GM18907 (cell line): ENCODE measurements around the gene KRTAP5-11.
"Not testable (repeated sequence)": the region's sequence is repeated elsewhere in the genome, so short reads cannot be mapped to it uniquely, and the experiment has no call there.

Experiments used
- ATAC-seq: cut with Tn5 transposase; IDR thresholded peaks from one replicate; pipeline ENCODE4 v1.9.1; 2021; ENCODE audit warnings: mild to moderate bottlenecking, moderate library complexity; ENCODE audit not compliant: unreplicated experiment

KRTAP5-11 gene

DNA sequence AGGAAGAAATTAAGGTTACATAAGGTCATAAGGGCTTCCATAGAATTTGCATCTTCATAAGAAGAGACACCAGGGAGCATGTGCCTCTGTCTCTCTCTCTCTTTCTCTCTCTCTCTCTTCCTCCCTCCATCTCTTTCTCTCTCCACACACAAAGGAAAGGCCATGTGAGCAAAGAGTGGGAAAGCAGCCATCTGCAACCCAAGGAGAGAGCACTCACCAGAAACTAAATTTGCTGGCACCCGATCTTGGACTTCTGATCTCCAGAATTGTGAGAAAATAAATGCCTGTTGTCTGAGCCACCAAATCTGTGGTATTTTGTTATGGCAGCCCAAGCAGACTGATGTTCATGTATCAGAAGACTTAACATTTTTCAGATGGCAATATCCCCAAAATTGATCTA lies 23.7 kb downstream of the KRTAP5-11 start:
- no peak for ATAC-seq

DNA sequence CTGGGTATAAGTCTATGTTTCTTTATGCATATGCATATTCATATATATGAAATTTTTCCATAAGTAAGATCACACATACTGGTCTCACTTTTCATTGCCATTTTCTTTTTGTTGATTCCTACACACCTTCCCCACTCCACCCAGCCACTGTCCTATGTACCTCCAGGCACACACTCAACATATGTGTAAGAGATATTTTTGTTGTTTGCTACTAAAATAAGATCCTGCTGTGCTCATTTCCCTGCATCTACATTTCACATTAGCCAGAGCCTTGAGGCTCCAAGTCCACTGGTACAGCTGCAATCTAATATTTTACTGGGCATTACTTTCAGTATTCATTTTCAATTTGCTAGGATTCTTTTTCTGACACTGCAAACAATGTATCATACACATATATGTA lies 25.4 kb downstream of the KRTAP5-11 start:
- ATAC-seq = no peak

- ATAC-seq = no peak
Measured at GRCh38 chr11:71556018-71556417, 26.7 kb downstream of the KRTAP5-11 start.

DNA sequence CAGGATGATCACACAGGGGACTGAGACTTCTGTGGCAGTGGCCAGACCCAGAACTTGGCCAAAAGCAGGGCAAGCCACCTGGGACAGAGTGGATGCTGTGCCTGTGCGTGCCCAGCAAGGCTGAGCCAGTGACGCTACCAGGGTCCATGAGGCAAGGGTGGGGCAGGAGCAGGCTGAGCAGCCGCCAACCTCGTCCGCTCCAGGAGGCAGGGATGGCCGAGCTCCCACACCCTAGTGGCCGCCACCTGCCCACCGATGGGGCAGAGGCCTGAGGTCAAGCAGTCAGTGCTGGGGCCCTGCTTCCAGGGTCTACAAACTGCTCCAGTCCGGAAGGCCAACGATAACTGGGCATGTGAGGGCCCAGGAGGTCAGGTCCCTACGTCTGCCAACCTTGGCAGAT lies 27.2 kb downstream of the KRTAP5-11 start:
- no peak for ATAC-seq

- ATAC-seq = no peak
Measured at GRCh38 chr11:71554996-71555395, 27.7 kb downstream of the KRTAP5-11 start.

GRCh38 chr11:71551711-71552110 lies 31.0 kb downstream of the KRTAP5-11 start:
- no peak for ATAC-seq

- no peak for ATAC-seq
Measured at GRCh38 chr11:71548716-71549151, 33.9 kb downstream of the KRTAP5-11 start.

DNA sequence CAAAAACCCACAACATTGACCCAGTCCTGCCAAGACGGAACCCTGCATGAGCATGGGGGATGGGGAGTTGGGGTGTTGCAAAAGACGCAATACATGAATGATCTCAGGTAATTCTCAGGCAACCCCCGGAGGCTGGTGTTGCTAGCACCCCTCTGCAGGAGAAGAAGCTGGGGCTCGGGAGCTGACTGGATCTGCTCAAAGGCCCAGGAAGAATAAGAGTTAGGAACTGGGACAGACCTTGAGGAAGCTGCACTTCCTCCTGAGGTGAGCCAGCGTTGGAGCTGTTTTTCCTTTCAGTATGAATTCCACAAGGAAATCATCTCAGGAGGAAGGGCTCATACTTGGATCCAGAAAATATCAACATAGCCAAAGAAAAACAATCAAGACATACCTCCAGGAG lies 34.6 kb downstream of the KRTAP5-11 start, which contains the start of gene KRTAP5-9:
Gene KRTAP5-9 (plus strand): TSS at position 301 of the 400 bp plus-strand sequence. CDS start 238 bp downstream, outside the sequence.
- no peak for ATAC-seq

DNA sequence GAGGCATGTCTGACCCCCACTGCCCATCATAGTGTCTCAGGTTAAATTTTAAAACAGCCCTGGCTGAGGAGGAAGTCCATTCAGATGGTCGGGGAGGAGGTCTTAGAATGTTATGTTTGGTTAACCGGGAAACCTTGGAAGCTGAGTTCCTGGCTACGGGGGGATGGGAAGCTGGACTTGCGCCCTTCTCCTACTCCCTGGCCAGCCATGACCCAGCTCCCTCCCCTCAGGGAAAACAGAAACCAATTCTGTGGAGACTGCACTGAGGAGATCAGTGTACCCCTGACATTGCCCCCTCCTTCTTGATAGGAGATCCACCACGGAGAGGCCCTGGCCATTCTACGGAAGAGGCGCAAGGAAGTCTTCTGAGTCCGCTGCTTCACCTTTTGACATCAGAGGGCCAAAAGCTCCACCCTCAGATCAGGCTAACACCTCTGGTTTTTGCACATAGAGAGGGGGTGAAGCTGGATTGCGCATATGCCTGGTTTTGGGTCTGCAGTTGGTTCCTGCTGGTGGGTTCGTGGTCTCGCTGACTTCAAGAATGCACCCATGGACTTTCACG lies 37.2 kb downstream of the KRTAP5-11 start:
- no peak for ATAC-seq

DNA sequence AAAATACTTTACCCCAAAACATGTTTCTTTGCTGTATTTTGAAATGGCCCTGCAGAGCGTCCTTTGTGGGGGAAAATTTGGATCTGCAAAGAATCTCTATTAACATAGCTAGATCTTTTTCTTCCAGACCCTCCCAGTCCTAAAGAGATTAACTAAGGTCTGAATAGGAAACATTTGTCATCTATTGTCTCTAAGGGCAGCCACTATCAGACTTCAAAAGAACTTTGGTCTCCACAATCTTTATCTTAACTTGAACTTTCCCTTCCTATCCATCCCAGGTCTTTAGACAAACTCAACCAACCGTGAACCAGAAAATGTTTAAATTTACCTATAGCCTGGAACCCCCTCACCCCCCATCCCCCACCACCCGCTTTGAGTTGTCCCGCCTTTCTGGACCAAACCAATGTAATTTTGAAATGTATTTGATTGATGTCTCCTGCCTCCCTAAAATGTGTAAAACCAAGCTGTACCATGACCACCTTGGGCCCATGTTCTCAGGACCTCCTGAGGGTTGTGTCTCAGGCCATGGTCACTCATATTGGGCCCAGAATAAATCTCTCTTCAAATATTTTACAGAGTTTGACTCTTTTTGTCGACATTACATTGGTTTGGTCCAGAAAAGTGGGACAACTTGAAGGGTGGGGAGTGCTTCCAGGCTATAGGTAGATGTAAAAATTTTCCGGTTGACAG lies 38.0 kb downstream of the KRTAP5-11 start:
- no peak for ATAC-seq

DNA sequence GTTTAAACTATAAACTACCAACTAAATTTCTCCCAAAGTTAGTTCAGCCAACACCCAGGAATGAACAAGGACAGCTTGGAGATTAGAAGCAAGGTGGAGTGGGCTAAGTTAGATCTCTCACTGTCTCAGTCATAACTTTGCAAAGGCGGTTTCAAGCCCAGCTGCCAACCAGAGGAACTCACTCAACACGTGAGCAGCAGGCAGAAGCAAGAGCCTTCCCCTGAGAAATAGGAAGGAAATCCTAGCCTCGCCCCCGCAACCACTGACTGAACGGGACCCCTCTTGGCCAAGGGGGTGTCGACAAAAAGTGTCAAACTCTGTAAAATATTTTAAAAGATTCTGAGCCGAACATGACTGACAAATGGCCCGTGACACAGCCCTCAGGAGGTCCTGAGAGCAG lies 38.8 kb downstream of the KRTAP5-11 start:
- ATAC-seq = no peak

DNA sequence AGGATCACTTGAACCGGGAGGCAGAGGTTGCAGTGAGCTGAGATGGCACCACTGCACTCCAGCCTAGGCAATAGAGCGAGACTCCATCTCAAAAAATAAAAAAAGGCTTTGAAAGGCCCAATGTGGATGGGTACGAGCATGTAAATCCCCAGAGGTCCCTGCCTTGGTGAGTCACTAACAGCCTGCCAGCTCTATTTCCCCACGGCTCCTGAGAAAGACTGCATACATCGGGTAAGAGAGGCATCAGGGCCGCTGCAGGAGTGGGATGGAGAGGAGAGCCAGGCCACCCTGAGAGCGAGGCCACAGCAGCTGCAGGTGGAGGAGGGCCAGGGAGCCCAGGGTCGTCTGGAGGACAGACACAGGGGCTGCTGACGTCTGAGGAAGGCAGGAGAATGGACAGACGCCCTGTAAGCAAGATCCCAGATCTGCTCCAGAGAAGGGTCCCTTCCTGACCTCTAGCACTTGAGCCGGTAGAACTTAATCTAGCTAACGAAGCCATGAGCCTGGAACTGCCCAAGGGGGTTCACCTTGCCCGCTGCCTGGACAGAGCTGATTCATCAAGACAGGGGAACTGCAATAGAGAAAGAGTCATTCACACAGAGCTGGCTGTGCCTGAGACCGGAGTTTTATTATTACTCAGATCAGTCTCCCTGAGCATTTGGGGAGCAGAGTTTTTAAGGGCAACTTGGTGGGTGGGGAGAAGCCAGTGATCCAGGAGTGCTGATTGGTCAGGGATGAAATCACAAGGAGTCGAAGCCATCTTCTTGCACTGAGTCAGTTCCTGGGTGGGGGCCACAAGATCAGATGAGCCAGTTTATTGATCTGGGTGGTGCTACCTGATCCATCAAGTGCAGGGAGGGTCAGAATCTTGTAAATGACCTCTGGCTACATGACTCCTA lies 39.5 kb downstream of the KRTAP5-11 start:
- no peak for ATAC-seq

GRCh38 chr11:71542382-71542781 lies 40.3 kb downstream of the KRTAP5-11 start:
- no peak for ATAC-seq

- not testable (repeated sequence) for ATAC-seq
Measured at GRCh38 chr11:71540521-71541304, 42.0 kb downstream of the KRTAP5-11 start.

DNA sequence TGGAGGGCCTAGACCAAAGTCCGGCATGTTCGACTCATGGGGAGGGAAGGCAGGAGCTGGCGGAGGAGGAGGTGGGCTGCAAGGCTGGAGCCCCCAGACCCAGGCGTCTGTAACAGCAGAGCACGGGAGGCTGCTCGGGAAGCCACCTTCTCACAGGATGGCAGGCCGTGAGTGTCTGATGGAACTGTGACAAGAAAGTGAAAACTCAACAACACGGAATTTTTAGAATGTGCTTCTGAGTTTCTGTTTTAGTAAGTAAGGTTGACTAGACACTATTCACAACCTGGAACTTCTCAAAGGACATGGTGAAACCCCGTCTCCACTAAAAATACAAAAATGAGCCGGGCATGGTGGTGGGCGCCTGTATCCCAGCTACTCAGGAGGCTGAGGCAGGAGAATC lies 42.7 kb downstream of the KRTAP5-11 start:
- not testable (repeated sequence) for ATAC-seq

DNA sequence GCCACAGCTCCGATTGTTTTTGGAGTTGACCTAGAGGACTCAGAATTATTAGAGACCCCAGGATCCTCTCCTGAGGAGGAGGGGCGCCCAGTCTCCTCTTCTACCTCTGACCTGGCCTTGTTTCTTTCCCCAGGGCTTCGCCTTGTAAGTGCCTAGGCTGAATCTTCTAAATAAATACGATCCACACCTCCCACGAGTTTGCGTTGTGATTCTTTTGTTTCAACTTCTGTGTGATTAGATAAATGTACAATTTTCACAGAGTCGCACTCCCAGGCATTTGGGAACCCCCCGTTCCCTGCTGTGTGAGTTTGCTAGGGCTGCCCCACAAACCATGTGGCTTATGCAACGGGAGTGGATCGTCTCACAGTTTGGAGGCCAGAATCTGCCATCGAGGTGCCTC lies 43.7 kb downstream of the KRTAP5-11 start:
- ATAC-seq = no peak

DNA sequence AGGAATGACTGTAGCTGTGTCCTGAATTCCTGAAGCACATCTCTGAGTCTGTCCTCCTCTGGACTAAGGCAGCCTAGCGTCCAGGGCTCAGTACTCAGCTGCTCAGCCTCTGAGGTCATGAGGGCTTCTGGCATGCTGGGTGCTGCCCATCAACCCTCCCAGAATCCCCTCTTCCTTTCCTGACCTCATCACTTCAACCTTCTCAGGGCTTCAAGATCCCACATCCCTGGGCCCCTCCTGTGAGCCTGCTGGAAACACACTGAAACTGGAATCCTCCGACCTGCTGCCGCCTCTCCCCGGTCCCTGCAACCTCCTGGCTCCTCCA lies 44.0 kb downstream of the KRTAP5-11 start:
- no peak for ATAC-seq

- ATAC-seq = not testable (repeated sequence)
Measured at GRCh38 chr11:71537977-71538665, 44.6 kb downstream of the KRTAP5-11 start, which contains the start of gene KRTAP5-8. Gene KRTAP5-8, plus strand, starts transcription at chr11:71538025. Its CDS starts 31 bp downstream, at chr11:71538056.

DNA sequence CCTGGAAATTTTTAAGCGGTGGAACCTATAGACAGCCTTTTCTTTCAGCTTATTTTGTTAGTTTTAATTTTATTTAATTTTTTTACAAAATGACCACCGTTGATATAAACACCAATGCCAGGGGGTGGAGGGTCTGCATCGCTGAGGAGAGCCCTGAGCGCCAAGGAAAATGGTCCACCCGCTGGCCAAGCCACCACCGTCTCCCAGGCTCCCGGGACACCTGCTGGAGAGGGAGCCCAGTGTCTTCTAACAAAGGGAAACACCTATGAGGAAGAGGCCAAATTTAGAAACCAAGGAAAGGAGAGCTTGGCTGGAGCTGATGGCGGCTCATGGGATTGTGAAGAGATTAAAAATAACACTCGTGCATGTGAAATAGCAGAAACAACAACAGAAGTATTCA lies 45.1 kb downstream of the KRTAP5-11 start:
- ATAC-seq = no peak

GRCh38 chr11:71535825-71536224 lies 46.9 kb downstream of the KRTAP5-11 start:
- no peak for ATAC-seq
